GM21526 (cell line): ENCODE data around the gene HAUS7.

Source experiments
- ATAC-seq: cut with Tn5 transposase; IDR thresholded peaks from one replicate; pipeline ENCODE4 v1.9.1; 2021; ENCODE audit warnings: moderate library complexity; ENCODE audit not compliant: unreplicated experiment, low FRiP score

The HAUS7 gene

DNA sequence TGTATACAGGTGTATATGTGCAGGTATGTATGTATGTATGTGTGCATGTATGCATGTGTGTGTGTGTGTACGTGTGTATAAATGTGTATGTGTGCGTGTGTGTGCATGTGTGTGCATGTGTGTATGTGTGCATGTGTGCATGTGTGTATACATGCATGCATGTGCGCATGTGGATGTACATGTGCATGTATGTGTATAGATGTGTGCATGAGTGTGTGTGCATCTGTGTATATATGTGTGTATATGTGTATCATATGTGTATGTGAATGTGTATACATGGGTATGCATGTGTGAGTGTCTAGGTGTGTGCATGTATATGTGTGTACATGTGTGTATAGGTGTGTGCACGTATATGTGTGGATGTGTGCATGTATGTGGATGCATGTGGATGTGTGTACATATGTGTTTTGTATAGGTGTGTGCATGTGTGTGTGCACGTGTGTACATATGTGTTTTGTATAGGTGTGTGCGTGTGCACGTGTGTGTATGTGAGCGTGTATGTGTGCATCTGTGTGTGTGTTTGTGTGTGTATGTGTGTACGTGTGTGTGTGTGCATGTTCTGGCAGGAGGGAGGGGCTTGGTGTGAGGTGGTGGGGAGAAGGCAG lies 30.4 kb upstream of the HAUS7 start:
- no peak for ATAC-seq

DNA sequence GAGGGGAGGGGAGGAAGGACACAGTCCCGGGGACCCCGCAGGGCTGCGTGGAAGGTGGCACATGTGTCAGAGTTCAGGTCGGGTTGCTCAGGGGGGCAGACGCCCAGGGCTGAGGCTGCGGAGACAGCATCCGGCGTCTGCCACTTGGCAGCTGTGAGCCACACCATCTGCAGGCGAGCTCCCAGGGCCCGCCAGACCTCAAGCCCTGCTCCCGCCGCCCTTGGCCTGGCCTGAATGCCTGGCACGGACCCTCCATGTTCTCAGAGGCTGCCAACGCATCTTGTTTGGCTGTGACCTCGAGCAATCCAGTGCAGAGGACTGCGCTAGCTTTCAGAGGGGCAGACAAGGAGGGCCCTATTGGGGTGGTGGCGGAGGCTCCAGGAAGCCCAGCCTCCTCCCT lies 29.5 kb upstream of the HAUS7 start:
- ATAC-seq = no peak

DNA sequence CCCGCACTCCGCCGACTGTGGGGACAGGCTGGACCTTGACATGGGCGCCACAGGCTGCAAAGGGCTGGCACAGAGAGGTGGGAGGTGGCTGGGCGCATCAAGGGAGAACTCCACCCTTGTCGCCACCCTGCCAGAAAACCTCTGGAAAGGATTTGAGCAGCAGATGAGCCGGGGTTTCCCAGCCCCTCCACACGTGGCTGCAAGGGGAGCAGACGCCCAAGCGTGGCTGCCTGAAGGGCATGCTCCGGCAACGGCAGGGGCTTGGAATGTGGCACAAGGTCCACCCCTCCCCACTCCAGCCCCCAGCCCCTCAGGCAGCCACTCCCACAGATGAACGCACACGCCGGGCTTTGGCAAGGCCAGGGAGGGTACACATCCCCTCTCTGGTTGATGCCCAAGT lies 29.0 kb upstream of the HAUS7 start:
- ATAC-seq = no peak

GRCh38 chrX:153498453-153498852 lies 28.1 kb upstream of the HAUS7 start:
- ATAC-seq = no peak

GRCh38 chrX:153496590-153496959 lies 26.2 kb upstream of the HAUS7 start:
- ATAC-seq = no peak

DNA sequence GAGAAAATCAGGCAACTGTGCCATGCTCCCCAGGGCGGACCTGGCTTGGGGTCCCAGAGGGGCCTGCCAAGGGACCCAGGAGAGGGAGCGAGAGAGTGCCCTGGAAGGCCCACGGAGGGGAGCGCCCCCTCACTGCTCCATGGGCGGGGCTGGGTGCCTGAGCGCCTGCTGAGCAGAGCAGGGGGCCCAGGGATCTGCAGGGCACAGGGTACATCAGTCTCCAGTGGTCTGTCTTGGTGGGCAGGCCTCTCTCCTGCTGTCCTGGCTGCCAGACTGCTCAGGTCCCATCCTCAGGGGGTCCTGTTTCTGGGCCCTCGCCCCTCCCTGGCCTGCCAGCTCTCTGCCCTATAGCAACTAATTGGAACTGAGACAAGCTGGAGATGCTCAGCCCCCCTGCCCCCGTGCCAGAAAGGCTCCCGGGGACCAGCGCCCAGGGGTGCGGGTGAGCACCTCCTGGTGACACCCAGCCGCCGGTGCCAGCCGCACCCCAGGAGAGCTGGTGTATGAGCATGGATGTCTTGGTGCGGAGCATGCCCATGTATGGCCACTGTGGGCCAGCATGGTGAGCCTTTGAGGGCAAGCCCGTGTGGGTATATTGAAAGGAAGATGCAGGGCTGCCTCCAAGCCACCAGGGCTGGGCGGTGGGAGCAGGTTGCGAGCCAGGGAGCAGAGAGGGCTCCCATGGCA lies 25.7 kb upstream of the HAUS7 start:
- no peak for ATAC-seq

DNA sequence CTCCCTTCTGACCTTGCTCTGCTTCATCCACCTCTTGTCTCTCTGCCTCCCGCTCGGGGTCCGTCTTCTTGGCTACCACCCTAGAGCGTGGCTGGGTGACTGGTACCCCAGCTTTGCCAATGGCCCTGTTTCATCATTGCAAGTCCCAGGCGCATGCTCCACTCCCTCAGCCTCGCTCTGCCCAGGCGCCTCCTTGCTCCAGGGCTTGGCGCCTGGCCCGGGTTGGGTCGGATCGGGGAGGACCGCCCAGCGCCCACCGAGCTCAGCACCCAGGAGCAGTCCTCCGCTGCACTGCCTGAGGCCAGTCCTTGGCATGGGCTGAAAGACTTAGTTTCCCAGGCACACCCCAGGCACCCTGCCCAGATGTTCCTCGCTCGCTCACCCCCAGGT lies 25.0 kb upstream of the HAUS7 start:
- ATAC-seq = no peak

GRCh38 chrX:153494541-153495361 lies 24.4 kb upstream of the HAUS7 start, which contains the start of gene BGN:
TSS of gene BGN (plus strand) at chrX:153494980. CDS start at chrX:153504632, 9,652 bp downstream.
- no peak for ATAC-seq

DNA sequence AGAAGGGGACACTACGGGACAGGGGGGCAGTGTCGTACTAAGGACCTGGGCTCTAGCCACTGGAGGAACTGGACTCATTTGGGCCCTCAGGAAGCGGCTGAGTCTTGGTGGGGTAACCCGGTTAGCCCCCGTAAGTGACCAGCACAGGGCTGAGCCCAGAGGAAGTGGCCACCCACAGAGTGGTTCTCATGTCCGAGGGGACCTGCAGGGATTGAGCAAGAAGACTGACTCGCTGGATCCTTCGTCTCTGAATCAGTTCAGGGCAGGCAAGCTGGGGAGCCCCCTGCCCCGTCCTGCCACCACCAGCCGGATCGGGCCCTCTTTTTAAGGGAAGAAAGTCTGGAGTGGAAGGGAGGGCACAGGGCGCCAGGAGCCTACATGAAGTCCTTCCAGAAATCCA lies 23.7 kb upstream of the HAUS7 start:
- ATAC-seq = no peak

DNA sequence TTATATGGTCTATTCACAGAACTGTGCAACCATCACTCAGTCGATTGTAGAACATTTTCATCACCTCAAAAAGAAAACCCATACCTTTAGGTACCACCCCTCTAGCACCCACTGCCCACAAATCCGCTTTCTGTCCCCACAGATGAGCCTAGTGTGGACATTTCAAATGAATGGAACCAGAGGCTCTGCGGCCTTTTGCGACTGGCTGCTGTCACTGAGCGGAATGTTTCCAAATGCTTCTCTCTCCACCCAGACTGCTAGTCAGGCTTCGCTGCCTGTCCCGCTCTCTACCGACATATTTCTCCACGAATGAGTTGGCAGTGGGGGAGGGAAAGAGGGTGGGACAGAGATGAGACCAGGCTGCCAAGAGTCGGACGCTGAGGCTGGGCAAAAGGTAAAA lies 22.7 kb upstream of the HAUS7 start:
- no peak for ATAC-seq

DNA sequence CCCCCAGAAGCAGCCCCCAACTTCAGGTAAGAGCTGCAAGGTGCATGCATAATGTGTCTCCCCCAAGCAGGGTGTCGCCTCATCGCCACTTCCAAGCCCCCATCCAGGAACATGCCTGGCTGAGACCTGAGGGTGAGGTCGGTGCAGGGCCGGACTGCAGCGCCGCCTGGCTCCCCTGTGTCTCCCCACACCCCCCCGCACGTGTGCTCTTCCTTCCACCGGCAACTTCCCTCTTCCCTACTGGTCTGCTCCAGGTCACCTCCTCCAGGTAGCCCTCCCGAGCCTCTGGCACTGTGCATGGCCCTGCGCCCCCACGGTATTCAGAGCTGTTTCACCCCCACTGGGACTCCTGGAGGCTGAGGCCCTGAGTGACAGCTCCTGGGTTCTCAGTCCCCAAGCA lies 22.2 kb upstream of the HAUS7 start:
- ATAC-seq = no peak

- no peak for ATAC-seq
These were observed 21.5 kb upstream of the HAUS7 start for GRCh38 chrX:153491918-153492317.

DNA sequence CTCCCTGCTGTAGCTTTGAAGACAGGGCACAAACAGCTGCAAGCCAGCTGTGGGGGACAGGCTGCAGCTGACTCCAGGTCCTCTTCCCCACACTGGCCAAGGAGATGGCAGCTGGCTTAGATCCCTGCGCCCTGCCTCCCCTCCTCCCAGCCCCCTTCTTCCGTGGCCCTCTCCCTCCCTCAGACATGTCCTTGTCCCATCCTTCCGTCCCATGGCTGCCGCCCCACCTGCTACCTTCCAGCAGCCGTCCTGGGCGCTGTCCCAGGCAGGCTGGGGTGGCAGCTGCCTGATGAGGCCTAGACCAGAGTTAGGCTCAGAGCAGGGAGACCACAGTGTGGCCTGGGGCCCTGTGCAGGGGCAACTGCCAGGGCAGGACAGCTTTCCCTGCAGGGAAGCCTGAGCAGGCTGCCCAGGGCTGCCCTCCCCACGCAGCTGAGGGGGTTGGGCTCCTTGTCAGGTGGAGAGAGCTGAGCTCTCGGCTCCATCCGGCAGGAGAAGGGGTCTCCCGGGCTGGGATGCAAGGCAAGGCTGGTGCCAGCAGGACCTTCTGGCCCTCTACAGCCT lies 21.1 kb upstream of the HAUS7 start:
- no peak for ATAC-seq

GRCh38 chrX:153490217-153490930 lies 20.0 kb upstream of the HAUS7 start:
- no peak for ATAC-seq

DNA sequence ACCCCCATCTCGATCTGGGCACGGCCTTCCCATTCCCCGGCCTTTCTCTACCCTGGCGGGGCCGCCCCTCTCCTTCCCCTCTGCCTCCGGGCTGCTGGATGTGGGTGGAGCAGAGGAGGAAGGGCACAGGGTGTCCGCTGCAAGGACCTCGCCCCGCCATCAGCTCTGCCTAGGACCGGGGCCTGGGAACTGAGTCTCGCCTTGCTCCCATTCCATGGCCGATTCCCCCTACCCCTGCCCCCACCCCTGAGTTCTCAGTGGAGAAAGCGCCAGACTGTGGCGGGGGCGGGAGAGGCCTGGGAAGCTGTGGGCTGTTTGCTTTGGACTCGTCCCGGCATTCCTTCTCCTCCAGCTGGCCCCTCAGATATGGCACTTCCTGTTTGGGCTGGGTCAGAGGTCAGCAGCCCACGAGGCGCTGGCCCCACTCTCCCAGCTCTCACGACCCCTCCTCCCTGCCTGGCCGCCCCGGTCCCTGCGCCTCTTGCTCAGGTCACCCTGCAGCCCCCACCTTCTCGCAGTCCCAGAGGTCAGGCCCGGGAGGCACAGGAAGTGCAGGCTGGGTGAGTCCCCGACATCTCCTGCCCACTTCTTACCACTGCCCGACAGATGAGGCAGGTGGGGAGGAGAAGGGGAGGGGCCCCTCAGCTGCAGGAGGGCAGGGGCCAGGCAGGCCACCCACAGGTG lies 18.0 kb upstream of the HAUS7 start:
- ATAC-seq = no peak

DNA sequence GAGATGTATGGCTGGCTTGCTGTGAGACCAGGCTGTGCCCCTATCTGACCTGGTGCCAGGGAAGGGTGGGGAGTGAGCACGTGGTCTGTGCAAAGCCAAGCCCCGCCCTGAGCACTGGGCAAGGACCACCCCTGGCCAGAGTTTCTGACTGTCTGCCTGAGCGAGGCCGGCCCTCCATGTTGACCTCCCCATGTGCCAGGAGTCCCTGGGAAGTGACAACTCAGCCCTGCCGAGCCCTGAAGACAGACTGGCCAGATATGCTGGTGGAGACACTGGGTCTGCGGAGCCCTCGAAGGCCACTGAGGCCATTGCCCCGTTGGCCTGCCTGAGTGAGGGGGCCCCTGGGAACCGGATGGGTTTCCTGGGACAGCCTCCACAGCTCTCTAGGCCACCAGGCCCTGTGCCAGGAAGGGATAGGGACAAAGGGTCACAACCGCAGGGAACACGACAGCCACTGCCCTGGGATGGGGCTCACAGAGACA lies 17.3 kb upstream of the HAUS7 start:
- ATAC-seq = no peak

GRCh38 chrX:153486171-153486570 lies 15.8 kb upstream of the HAUS7 start:
- no peak for ATAC-seq

GRCh38 chrX:153485396-153486080 lies 15.2 kb upstream of the HAUS7 start:
- ATAC-seq = no peak

- ATAC-seq = no peak
These were observed 12.1 kb upstream of the HAUS7 start for GRCh38 chrX:153482376-153483015.
